Activated CD8-positive, alpha-beta memory T cell treated with anti-CD3 and anti-CD28 coated beads for 48 hours (primary cell): Measurements from ENCODE around the gene LDLRAD4.

Experiments
- DNase-seq, 3 experiments: peaks; one replicate each; pipeline ENCODE4 v3.0.0-alpha.2; 2020; ENCODE audit warnings: low read depth in 2 of 3, low spot score in 2 of 3

Gene LDLRAD4

GRCh38 chr18:13581496-13582177 is 363.1 kb downstream of the LDLRAD4 start:
- DNase-seq, result no peak

GRCh38 chr18:13582178-13582670 is 363.7 kb downstream of the LDLRAD4 start:
- DNase-seq, result no peak

- DNase-seq, result no peak
These were observed 365.3 kb downstream of the LDLRAD4 start for GRCh38 chr18:13583576-13584550.

- no peak for DNase-seq
These were observed 366.3 kb downstream of the LDLRAD4 start for GRCh38 chr18:13584825-13585224.

- DNase-seq, result no peak
These were observed 367.0 kb downstream of the LDLRAD4 start for GRCh38 chr18:13585379-13586153.

GRCh38 chr18:13587001-13587400 is 368.4 kb downstream of the LDLRAD4 start:
- DNase-seq, result no peak

- DNase-seq, result no peak
These were observed 368.9 kb downstream of the LDLRAD4 start for GRCh38 chr18:13587477-13587876.

- DNase-seq, result no peak
These were observed 369.4 kb downstream of the LDLRAD4 start for GRCh38 chr18:13587937-13588336.

- DNase-seq, result no peak
These were observed 370.8 kb downstream of the LDLRAD4 start for GRCh38 chr18:13589316-13589715.

- DNase-seq, result no peak
These were observed 371.4 kb downstream of the LDLRAD4 start for GRCh38 chr18:13589943-13590342.

- no peak for DNase-seq
These were observed 373.7 kb downstream of the LDLRAD4 start for GRCh38 chr18:13592246-13592645.

GRCh38 chr18:13594551-13594950 is 376.0 kb downstream of the LDLRAD4 start:
- DNase-seq, result no peak

GRCh38 chr18:13597068-13597467 is 378.5 kb downstream of the LDLRAD4 start:
- DNase-seq, result no peak

- DNase-seq, result no peak
These were observed 380.0 kb downstream of the LDLRAD4 start for GRCh38 chr18:13598591-13598990.

- DNase-seq, result no peak
These were observed 380.5 kb downstream of the LDLRAD4 start for GRCh38 chr18:13599031-13599430.

GRCh38 chr18:13603304-13604019 is 384.9 kb downstream of the LDLRAD4 start:
- no peak for DNase-seq

- no peak for DNase-seq
These were observed 386.2 kb downstream of the LDLRAD4 start for GRCh38 chr18:13604786-13605185.

- DNase-seq, result no peak
These were observed 386.9 kb downstream of the LDLRAD4 start for GRCh38 chr18:13605477-13605876.

GRCh38 chr18:13605901-13606300 is 387.3 kb downstream of the LDLRAD4 start:
- no peak for DNase-seq

GRCh38 chr18:13606604-13607254 is 388.2 kb downstream of the LDLRAD4 start:
- DNase-seq, result no peak
